GM10266 (cell line): ENCODE measurements around the gene NODAL.

Experiments
- DNase-seq: peaks from one replicate; pipeline ENCODE4 v3.0.0; 2012; ENCODE audit errors: extremely low spot score
- TF ChIP-seq, protein P1 (sequence below): IDR thresholded peaks from 2 replicates; pipeline ENCODE4 v1.5.1; 2012; ENCODE audit warnings: mild to moderate bottlenecking, low read depth; ENCODE audit not compliant: control insufficient read depth, insufficient read depth; ENCODE audit errors: missing control alignments

NODAL gene

DNA sequence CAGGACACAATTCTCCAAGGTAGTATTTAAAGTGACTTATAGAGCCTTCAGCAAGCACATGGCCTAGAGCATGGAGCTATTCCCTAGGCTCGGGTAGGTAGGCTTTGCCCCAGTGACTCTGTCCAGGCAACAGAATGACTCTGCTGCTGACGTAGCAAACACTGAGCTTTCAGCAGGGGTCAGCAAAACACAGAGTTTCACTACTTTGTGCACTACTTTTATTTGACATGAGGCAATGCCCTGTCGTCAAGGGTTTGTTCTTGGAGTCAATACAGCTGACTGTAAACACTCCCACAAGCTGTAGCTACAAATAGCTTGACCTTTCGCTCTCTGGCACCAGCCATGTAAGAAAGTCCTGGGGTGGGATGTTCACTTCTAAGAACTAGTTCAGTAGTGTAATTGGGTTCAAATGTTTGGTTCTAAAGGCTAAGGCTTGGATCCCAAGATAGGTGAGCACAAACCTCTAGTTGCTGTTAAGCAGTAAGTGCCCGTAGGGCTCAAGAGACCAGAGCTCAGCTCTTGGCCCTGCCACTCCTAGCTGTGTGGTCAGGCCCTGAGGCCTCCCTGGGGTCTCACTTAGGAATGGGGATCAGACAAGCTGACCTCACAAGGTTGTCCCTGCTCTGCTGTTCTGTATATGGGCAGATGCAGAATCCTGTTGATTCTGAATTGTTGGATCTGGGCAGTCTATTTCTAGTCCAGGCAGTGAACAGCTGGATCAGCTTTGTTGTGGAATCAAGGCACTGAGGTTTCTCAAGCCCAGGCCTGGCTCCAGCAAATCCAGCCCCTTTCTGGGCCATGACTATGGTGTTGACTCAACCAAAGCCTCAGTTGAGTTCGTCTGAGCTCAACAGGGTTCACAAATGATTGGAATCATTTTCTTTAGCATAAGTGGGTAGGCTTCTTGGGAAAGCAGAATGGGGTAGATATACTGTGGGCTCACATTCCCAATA lies 10.7 kb downstream of the NODAL start:
- no peak for DNase-seq
- TF ChIP-seq, protein P1, sequence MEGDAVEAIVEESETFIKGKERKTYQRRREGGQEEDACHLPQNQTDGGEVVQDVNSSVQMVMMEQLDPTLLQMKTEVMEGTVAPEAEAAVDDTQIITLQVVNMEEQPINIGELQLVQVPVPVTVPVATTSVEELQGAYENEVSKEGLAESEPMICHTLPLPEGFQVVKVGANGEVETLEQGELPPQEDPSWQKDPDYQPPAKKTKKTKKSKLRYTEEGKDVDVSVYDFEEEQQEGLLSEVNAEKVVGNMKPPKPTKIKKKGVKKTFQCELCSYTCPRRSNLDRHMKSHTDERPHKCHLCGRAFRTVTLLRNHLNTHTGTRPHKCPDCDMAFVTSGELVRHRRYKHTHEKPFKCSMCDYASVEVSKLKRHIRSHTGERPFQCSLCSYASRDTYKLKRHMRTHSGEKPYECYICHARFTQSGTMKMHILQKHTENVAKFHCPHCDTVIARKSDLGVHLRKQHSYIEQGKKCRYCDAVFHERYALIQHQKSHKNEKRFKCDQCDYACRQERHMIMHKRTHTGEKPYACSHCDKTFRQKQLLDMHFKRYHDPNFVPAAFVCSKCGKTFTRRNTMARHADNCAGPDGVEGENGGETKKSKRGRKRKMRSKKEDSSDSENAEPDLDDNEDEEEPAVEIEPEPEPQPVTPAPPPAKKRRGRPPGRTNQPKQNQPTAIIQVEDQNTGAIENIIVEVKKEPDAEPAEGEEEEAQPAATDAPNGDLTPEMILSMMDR = no peak

DNA sequence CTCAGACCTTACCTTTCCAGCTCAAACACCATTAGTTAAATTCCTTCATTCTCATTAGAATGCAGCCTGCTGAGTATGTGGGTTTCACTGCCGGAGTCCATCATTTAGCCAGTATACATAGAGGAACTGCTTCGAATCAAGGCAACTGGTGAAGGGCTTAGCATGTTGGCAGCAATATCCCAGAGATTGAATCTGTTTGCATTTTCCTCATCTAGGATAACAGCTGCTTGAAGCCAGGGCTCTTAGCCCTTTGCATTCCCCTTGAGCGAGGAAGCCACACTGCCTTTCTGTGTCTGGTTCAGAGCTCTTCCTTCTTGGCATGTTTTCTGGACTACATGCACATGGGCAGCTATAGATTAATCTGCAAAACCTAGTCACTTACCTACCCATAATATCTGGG lies 14.7 kb downstream of the NODAL start:
- TF ChIP-seq, protein P1 = no peak

DNA sequence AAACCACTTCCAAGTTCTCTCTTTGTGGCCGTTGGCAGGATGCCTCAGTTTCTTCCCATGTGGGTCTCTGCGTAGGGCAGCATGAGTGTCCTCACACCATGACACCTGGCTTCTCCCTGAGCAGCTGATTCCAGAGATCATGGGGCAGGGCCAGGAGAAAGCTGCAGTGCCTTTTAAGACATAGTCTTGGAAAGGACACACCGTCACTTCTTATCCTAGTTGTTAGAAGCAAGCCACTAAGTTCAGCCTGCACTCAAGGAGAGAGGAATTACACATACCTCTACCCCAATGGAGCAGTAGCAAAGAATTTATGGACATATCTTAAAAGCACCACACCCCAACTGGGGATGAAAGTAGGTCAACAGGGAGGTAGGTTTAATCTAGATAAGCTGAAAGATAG lies 16.4 kb downstream of the NODAL start:
- no peak for DNase-seq
- TF ChIP-seq, protein P1 = no peak

More for the DNA sequence above, 14.7 kb downstream of the NODAL start:
- DNase-seq = no peak

DNA sequence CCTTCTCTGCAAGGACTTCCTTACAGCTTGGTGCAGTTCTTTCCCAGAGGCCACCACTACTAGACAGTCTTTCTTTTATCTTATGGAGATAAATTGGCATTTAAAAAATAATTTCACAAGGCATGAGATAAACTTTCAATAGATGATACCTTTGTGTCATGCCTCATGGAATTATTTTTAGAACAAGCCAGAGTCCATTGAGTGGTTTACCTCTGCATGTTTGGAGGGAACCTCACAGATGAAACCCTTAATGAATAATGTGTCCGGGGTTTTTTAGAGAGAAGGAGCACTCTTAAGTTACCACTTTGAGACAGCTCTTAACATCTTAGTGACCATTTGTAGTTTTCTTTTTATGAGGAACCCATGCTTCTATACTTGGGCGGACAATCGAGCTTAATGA lies 17.2 kb downstream of the NODAL start:
- TF ChIP-seq, protein P1 = no peak
- DNase-seq = no peak

DNA sequence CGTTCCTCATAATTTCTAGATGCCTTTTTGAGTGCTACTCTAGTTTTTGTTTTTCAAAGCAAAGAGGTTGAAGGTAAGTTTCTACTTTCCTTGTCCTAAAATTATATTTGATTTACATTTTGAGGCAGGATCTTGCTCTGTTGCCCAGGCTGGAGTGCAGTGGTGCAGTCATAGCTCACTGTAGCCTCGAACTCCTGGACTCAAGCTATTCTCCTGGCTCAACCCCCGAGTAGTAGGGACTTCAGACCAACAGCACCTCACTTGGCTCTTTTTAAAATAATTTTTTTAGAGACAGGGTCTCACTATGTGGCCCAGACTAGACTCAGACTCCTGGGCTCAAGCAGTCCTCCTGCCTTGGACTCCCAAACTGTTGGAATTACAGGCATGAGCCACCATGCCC lies 22.8 kb downstream of the NODAL start:
- DNase-seq = no peak
- TF ChIP-seq, protein P1 = no peak

DNA sequence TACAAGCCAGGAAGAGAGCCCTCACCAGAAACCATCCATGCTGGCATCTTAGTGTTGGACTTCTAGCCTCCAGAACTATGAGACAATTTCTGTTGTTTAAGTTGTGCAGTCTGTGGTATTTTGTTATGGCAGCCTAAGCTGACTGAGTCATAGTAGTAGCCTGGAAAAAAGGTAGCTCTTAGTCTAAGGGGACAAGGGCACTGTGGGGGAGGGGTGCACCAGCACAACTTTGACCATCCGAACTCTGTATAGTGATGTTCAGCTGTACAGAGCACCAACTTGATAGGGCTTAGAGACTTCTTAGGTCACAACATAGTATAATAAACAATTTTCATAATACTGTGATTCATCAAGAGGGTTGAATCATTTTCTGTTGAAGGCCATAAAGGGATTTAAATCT lies 23.3 kb downstream of the NODAL start:
- TF ChIP-seq, protein P1 = no peak

DNA sequence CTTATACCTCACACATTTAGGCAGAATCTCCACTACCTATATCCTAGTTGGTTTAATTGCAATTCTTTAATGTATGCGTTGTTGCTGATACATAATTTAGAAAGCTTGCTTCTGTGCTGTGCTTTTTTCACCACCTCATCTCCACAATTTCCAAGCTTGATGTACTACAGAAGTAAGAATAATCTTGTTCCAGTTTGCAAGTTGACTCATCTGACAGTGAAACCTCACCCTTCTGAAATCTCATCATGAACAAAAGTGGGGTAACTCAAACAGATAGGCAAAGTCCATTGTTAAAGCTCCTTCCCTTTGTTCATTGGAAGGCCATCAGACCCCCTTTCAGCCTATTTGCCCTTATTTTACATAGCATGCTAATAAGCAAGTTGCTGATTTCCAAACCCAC lies 23.9 kb downstream of the NODAL start:
- TF ChIP-seq, protein P1 = no peak
- DNase-seq = no peak

More for the DNA sequence above, 23.3 kb downstream of the NODAL start:
- DNase-seq = no peak
